ENCODE data around the gene PTPRD.

GRCh38 chr9:9337129-9337528 is 1275.7 kb downstream of the PTPRD start:
- TF ChIP-seq EZH2 (IDR thresholded peaks at IDR 0.05; ENCODE audit: borderline replicate concordance, low read length) (no peak), CTCF (conservative IDR thresholded peaks at IDR 0.05 in 1 of 2, IDR thresholded peaks at IDR 0.05 in 1 of 2; ENCODE audit: extremely low read depth in 1 of 2, insufficient read depth in 1 of 2, low read depth in 1 of 2, low read length in 2 of 2) (no peak)
